ENCODE measurements around the gene ATP8A2. TPM values are rescaled to one million over a fixed set of nuclear protein-coding genes. Genes with fewer than 3 reads are reported as not detected.

Gene ATP8A2
- total and polyA plus RNA-seq, 4 donors, result 0.01 to 0.08 (median 0.05) TPM; not detected in 1

GRCh38 chr13:25862156-25862555 lies 490.4 kb downstream of the ATP8A2 start:
- Histone ChIP-seq H3K4me3 (ENCODE audit: low read depth in 1 of 3, low read length in 3 of 3) (no peak overlapping the region), H3K9ac (ENCODE audit: low read depth in 1 of 2, low read length in 2 of 2) (no peak overlapping the region), H3K27me3 (ENCODE audit: control insufficient read depth in 4 of 4, insufficient read depth in 4 of 4, low read length in 3 of 4) (no peaks in the 10 kb centered on the region), H3K27ac (ENCODE audit: low read depth in 1 of 2, low read length in 2 of 2) (no peak overlapping the region), H3K4me1 (ENCODE audit: control insufficient read depth in 4 of 4, insufficient read depth in 4 of 4, low read length in 3 of 4) (no peaks in the 10 kb centered on the region), H3K36me3 (ENCODE audit: control insufficient read depth in 4 of 4, insufficient read depth in 3 of 4, low read depth in 1 of 4, low read length in 3 of 4) (no peaks in the 10 kb centered on the region), H3K9me3 (ENCODE audit: control insufficient read depth in 4 of 4, low read length in 3 of 4) (no peaks in the 10 kb centered on the region)
- WGBS, result 64% methylated on average over 4 of the region's 4 CpGs
- TF ChIP-seq FOXA2 (IDR thresholded peaks at IDR 0.05) (no peak), JUND (IDR thresholded peaks at IDR 0.05) (no peak), EGR1 (IDR thresholded peaks at IDR 0.05; ENCODE audit: low read depth in 2 of 2) (no peak), RAD21 (IDR thresholded peaks at IDR 0.05) (no peak)
- TF ChIP-seq, protein P1, sequence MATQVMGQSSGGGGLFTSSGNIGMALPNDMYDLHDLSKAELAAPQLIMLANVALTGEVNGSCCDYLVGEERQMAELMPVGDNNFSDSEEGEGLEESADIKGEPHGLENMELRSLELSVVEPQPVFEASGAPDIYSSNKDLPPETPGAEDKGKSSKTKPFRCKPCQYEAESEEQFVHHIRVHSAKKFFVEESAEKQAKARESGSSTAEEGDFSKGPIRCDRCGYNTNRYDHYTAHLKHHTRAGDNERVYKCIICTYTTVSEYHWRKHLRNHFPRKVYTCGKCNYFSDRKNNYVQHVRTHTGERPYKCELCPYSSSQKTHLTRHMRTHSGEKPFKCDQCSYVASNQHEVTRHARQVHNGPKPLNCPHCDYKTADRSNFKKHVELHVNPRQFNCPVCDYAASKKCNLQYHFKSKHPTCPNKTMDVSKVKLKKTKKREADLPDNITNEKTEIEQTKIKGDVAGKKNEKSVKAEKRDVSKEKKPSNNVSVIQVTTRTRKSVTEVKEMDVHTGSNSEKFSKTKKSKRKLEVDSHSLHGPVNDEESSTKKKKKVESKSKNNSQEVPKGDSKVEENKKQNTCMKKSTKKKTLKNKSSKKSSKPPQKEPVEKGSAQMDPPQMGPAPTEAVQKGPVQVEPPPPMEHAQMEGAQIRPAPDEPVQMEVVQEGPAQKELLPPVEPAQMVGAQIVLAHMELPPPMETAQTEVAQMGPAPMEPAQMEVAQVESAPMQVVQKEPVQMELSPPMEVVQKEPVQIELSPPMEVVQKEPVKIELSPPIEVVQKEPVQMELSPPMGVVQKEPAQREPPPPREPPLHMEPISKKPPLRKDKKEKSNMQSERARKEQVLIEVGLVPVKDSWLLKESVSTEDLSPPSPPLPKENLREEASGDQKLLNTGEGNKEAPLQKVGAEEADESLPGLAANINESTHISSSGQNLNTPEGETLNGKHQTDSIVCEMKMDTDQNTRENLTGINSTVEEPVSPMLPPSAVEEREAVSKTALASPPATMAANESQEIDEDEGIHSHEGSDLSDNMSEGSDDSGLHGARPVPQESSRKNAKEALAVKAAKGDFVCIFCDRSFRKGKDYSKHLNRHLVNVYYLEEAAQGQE (IDR thresholded peaks at IDR 0.05), result no peak
- DNase-seq (ENCODE audit: low spot score), result no peak

DNA sequence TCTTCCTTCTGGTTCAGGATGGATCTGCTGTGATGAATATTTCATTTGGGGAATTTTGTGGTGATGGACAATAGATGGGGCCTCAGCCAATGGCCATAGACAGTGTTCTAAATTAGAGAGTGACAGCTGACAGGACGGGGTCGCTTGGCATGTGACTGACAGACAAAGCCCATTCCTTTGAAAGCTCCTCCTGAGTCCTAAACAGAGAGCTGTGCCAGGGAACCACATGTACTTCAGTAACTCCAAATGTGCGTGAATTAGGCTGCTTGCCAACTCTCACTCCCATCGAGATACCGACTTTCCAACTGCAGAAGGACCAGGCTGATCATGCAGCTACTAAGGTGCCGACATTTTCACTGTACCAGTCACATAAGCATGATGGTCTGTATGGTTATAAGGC lies 492.3 kb downstream of the ATP8A2 start:
- no peak for DNase-seq (ENCODE audit: low spot score)
- Histone ChIP-seq H3K9ac (ENCODE audit: low read depth in 1 of 2, low read length in 2 of 2) (no peak overlapping the region), H3K36me3 (ENCODE audit: control insufficient read depth in 4 of 4, insufficient read depth in 3 of 4, low read depth in 1 of 4, low read length in 3 of 4) (no peaks in the 10 kb centered on the region), H3K27me3 (ENCODE audit: control insufficient read depth in 4 of 4, insufficient read depth in 4 of 4, low read length in 3 of 4) (no peaks in the 10 kb centered on the region), H3K4me3 (ENCODE audit: low read depth in 1 of 3, low read length in 3 of 3) (no peak overlapping the region), H3K27ac (ENCODE audit: low read depth in 1 of 2, low read length in 2 of 2) (no peak overlapping the region), H3K4me1 (ENCODE audit: control insufficient read depth in 4 of 4, insufficient read depth in 4 of 4, low read length in 3 of 4) (no peaks in the 10 kb centered on the region), H3K9me3 (ENCODE audit: control insufficient read depth in 4 of 4, low read length in 3 of 4) (no peaks in the 10 kb centered on the region)
- TF ChIP-seq, protein P2, sequence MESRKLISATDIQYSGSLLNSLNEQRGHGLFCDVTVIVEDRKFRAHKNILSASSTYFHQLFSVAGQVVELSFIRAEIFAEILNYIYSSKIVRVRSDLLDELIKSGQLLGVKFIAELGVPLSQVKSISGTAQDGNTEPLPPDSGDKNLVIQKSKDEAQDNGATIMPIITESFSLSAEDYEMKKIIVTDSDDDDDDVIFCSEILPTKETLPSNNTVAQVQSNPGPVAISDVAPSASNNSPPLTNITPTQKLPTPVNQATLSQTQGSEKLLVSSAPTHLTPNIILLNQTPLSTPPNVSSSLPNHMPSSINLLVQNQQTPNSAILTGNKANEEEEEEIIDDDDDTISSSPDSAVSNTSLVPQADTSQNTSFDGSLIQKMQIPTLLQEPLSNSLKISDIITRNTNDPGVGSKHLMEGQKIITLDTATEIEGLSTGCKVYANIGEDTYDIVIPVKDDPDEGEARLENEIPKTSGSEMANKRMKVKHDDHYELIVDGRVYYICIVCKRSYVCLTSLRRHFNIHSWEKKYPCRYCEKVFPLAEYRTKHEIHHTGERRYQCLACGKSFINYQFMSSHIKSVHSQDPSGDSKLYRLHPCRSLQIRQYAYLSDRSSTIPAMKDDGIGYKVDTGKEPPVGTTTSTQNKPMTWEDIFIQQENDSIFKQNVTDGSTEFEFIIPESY (IDR thresholded peaks at IDR 0.05), result no peak
- TF ChIP-seq, protein P1 (IDR thresholded peaks at IDR 0.05), result no peak
- TF ChIP-seq HNF4G (IDR thresholded peaks at IDR 0.05) (no peak), EGR1 (IDR thresholded peaks at IDR 0.05; ENCODE audit: low read depth in 2 of 2) (no peak), SP1 (IDR thresholded peaks at IDR 0.05) (no peak), JUND (IDR thresholded peaks at IDR 0.05) (no peak), FOXA1 (IDR thresholded peaks at IDR 0.05) (no peak), RAD21 (IDR thresholded peaks at IDR 0.05) (no peak), NR2F2 (IDR thresholded peaks at IDR 0.05) (no peak), TAF1 (conservative IDR thresholded peaks at IDR 0.05) (no peak), RXRA (IDR thresholded peaks at IDR 0.05) (no peak), FOXA2 (IDR thresholded peaks at IDR 0.05) (no peak), YY1 (IDR thresholded peaks at IDR 0.05) (no peak), GABPA (IDR thresholded peaks at IDR 0.05 in 1 of 2, conservative IDR thresholded peaks at IDR 0.05 in 1 of 2) (no peak)
- TF ChIP-seq, protein P3, sequence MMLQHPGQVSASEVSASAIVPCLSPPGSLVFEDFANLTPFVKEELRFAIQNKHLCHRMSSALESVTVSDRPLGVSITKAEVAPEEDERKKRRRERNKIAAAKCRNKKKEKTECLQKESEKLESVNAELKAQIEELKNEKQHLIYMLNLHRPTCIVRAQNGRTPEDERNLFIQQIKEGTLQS (IDR thresholded peaks at IDR 0.05), result no peak
- TF ChIP-seq, protein P4, sequence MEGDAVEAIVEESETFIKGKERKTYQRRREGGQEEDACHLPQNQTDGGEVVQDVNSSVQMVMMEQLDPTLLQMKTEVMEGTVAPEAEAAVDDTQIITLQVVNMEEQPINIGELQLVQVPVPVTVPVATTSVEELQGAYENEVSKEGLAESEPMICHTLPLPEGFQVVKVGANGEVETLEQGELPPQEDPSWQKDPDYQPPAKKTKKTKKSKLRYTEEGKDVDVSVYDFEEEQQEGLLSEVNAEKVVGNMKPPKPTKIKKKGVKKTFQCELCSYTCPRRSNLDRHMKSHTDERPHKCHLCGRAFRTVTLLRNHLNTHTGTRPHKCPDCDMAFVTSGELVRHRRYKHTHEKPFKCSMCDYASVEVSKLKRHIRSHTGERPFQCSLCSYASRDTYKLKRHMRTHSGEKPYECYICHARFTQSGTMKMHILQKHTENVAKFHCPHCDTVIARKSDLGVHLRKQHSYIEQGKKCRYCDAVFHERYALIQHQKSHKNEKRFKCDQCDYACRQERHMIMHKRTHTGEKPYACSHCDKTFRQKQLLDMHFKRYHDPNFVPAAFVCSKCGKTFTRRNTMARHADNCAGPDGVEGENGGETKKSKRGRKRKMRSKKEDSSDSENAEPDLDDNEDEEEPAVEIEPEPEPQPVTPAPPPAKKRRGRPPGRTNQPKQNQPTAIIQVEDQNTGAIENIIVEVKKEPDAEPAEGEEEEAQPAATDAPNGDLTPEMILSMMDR (IDR thresholded peaks at IDR 0.05; ENCODE audit: low read depth, low read length, missing input control), result no peak
- TF ChIP-seq, protein P5, sequence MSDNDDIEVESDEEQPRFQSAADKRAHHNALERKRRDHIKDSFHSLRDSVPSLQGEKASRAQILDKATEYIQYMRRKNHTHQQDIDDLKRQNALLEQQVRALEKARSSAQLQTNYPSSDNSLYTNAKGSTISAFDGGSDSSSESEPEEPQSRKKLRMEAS (IDR thresholded peaks at IDR 0.05), result no peak
- WGBS, result 79% methylated on average over 6 of the region's 6 CpGs

Data from liver (tissue), 9 donors.